H9 (cell line): ENCODE data around the gene GLDC. TPM values are rescaled to one million over a fixed set of nuclear protein-coding genes. Genes with fewer than 3 reads are reported as not detected.

ENCODE experiments used
- DNase-seq: peaks from one replicate; pipeline ENCODE4 v3.0.0-alpha.2; 2017
- H2AFZ ChIP-seq: one replicate; pipeline ENCODE4 v1.6.1; 2013; ENCODE audit warnings: mild to moderate bottlenecking, low read length, control low read depth, moderate library complexity
- H2AK5ac ChIP-seq: 2 replicates; pipeline ENCODE4 v1.6.1; 2013; ENCODE audit warnings: low read length, control low read depth, mixed read lengths; ENCODE audit not compliant: insufficient read length
- H2BK120ac ChIP-seq: one replicate; pipeline ENCODE4 v1.6.1; 2013; ENCODE audit warnings: low read depth, mild to moderate bottlenecking, low read length, control low read depth, inconsistent platforms; ENCODE audit not compliant: poor library complexity, severe bottlenecking
- H2BK12ac ChIP-seq: 2 replicates; pipeline ENCODE4 v1.6.1; 2013; ENCODE audit warnings: low read length, control low read depth, mixed read lengths, low read depth; ENCODE audit not compliant: insufficient read length
- H2BK15ac ChIP-seq: 2 replicates; pipeline ENCODE4 v1.6.1; 2013; ENCODE audit warnings: low read depth, low read length, control low read depth
- H2BK20ac ChIP-seq: one replicate; pipeline ENCODE4 v1.6.1; 2013; ENCODE audit warnings: low read depth, mild to moderate bottlenecking, low read length, control low read depth, inconsistent platforms; ENCODE audit not compliant: poor library complexity, severe bottlenecking
- H2BK5ac ChIP-seq: 2 replicates; pipeline ENCODE4 v1.6.1; 2013; ENCODE audit warnings: low read length, control low read depth, mixed read lengths; ENCODE audit not compliant: insufficient read length
- H3K14ac ChIP-seq: 2 replicates; pipeline ENCODE4 v1.6.1; 2013; ENCODE audit warnings: low read length, control low read depth; ENCODE audit not compliant: insufficient read depth
- H3K18ac ChIP-seq: 2 replicates; pipeline ENCODE4 v1.6.1; 2013; ENCODE audit warnings: low read depth, mild to moderate bottlenecking, mixed read lengths, low read length, control low read depth; ENCODE audit not compliant: insufficient read length
- H3K23ac ChIP-seq: 2 replicates; pipeline ENCODE4 v1.6.1; 2013; ENCODE audit warnings: low read length, control low read depth, mixed read lengths, low read depth; ENCODE audit not compliant: insufficient read length
- H3K23me2 ChIP-seq: 2 replicates; pipeline ENCODE4 v1.6.1; 2013; ENCODE audit warnings: low read depth, mild to moderate bottlenecking, mixed read lengths, low read length, control low read depth; ENCODE audit not compliant: insufficient read length, poor library complexity, severe bottlenecking
- H3K27ac ChIP-seq: 2 replicates; pipeline ENCODE4 v1.5.1; 2013; ENCODE audit warnings: low read length, control low read depth, mixed read lengths, low read depth; ENCODE audit not compliant: insufficient read length
- H3K27me3 ChIP-seq: 2 replicates; pipeline ENCODE4 v1.6.1; 2013; ENCODE audit warnings: low read length, control low read depth, inconsistent platforms; ENCODE audit not compliant: insufficient read depth
- H3K4ac ChIP-seq: 2 replicates; pipeline ENCODE4 v1.6.1; 2013; ENCODE audit warnings: low read depth, mild to moderate bottlenecking, control low read depth, inconsistent platforms, low read length, moderate library complexity
- H3K4me1 ChIP-seq: 2 replicates; pipeline ENCODE4 v1.6.1; 2013; ENCODE audit warnings: low read length, control low read depth, inconsistent platforms; ENCODE audit not compliant: insufficient read depth
- H3K4me2 ChIP-seq: 2 replicates; pipeline ENCODE4 v1.6.1; 2013; ENCODE audit warnings: low read length, control low read depth, mixed read lengths; ENCODE audit not compliant: insufficient read length, insufficient read depth
- H3K56ac ChIP-seq: 2 replicates; pipeline ENCODE4 v1.6.1; 2013; ENCODE audit warnings: low read depth, mild to moderate bottlenecking, mixed read lengths, low read length, control low read depth; ENCODE audit not compliant: insufficient read length
- H3K79me1 ChIP-seq: 2 replicates; pipeline ENCODE4 v1.6.1; 2013; ENCODE audit warnings: low read depth, mild to moderate bottlenecking, moderate library complexity, low read length, control low read depth, inconsistent platforms; ENCODE audit not compliant: insufficient read depth, poor library complexity, severe bottlenecking
- H3K79me2 ChIP-seq: 2 replicates; pipeline ENCODE4 v1.6.1; 2013; ENCODE audit warnings: low read length, control low read depth, inconsistent platforms; ENCODE audit not compliant: insufficient read depth
- H3K9ac ChIP-seq: 2 replicates; pipeline ENCODE4 v1.6.1; 2013; ENCODE audit warnings: low read length, control low read depth, mixed read lengths; ENCODE audit not compliant: insufficient read length; ENCODE audit errors: extremely low read depth
- H3K9me3 ChIP-seq: one replicate; pipeline ENCODE4 v1.6.1; 2013; ENCODE audit warnings: low read depth, low read length, inconsistent platforms; ENCODE audit not compliant: control insufficient read depth
- H3T11ph ChIP-seq: one replicate; pipeline ENCODE4 v1.6.1; 2013; ENCODE audit warnings: mild to moderate bottlenecking, low read length, control low read depth, inconsistent platforms
- H4K20me1 ChIP-seq: one replicate; pipeline ENCODE4 v1.6.1; 2013; ENCODE audit not compliant: control insufficient read depth, insufficient read length, insufficient read depth
- H4K5ac ChIP-seq: 2 replicates; pipeline ENCODE4 v1.6.1; 2013; ENCODE audit warnings: low read depth, mild to moderate bottlenecking, mixed read lengths, low read length, control low read depth; ENCODE audit not compliant: insufficient read length
- H4K8ac ChIP-seq: replicated peaks from 2 replicates; pipeline ENCODE4 v1.6.1; 2013; ENCODE audit warnings: low read length, control low read depth, mixed read lengths, low read depth; ENCODE audit not compliant: insufficient read length
- H4K91ac ChIP-seq: 2 replicates; pipeline ENCODE4 v1.6.1; 2013; ENCODE audit warnings: low read depth, mild to moderate bottlenecking, moderate library complexity, mixed read lengths, low read length, control low read depth; ENCODE audit not compliant: insufficient read length
- H3K27ac Mint-ChIP-seq, 3 experiments: 2 replicates in 2 of 3; 3 replicates in 1 of 3; pipeline ENCODE4 v1.8.0; 2020 to 2021; ENCODE audit warnings: mixed read lengths in 3 of 3, mild to moderate bottlenecking in 1 of 3, moderate library complexity in 1 of 3
- H3K27me3 Mint-ChIP-seq: 2 replicates; pipeline ENCODE4 v1.8.0; 2021; ENCODE audit warnings: low read depth, mild to moderate bottlenecking, moderate library complexity, mixed read lengths
- H3K36me3 Mint-ChIP-seq, 3 experiments: 2 replicates in 2 of 3; 3 replicates in 1 of 3; pipeline ENCODE4 v1.8.0; 2020 to 2021; ENCODE audit warnings: low read depth in 3 of 3, mixed read lengths in 3 of 3; ENCODE audit not compliant: insufficient read depth in 1 of 3
- H3K4me1 Mint-ChIP-seq, 2 experiments: 2 replicates each; pipeline ENCODE4 v1.8.0; 2020; ENCODE audit warnings: mixed read lengths in 2 of 2
- H3K4me3 Mint-ChIP-seq, 2 experiments: 2 replicates in 1 of 2; 3 replicates in 1 of 2; pipeline ENCODE4 v1.8.0; 2020 to 2021; ENCODE audit warnings: mild to moderate bottlenecking in 2 of 2, mixed read lengths in 2 of 2, moderate library complexity in 1 of 2
- H3K9me3 Mint-ChIP-seq, 2 experiments: 2 replicates in 1 of 2; 3 replicates in 1 of 2; pipeline ENCODE4 v1.8.0; 2020; ENCODE audit warnings: mild to moderate bottlenecking in 2 of 2, mixed read lengths in 2 of 2, moderate library complexity in 1 of 2
- WGBS: extraction: QIAGEN DNeasy Blood & Tissue Kit; methylation state at CpG from one replicate; pipeline ENCODE4 v1.1.7; 2013; ENCODE audit warnings: missing lambda C conversion rate, low lambda C conversion rate, mixed read lengths; ENCODE audit not compliant: insufficient read length; ENCODE audit errors: extremely low coverage; 5-methylcytosine and 5-hydroxymethylcytosine counted together
- total RNA-seq: library from RNA; stranded (reverse); gene quantifications from 2 replicates; pipeline ENCODE4 v1.2.1, GENCODE V29; 2021
- TF ChIP-seq, protein P1 (sequence below): fragments of 200-600 bp; sonication (generic); conservative IDR thresholded peaks from 3 replicates; pipeline ENCODE4 v1.8.0; 2021; ENCODE audit warnings: antibody characterized with exemption, mild to moderate bottlenecking

GLDC gene
- total RNA-seq, 1 experiment from 2014 or later, result 74.4 TPM

DNA sequence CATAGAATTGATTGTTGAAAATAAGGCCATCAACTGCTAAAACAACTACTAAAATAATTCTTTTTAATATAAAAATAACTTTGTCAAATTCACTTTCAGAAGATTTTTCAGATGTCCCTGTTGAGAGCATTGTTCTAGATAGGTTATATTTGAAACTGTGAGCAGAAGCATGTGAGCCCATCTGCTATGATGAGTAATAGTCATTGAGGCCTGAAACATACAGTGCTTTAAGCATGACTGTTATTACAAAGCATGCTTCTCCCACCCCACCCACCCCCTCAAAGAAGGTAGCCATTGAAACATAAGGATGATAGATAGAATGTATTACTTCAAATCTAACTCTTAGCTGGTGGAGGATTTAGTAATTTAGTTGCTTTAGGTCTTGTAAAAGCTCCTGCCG lies 146.5 kb downstream of the GLDC start:
- Histone ChIP-seq H4K91ac (no peak overlapping the region), H3K14ac (no peak overlapping the region), H3K23me2 (no peaks in the 10 kb centered on the region), H3K27ac (no peak overlapping the region), H3K23ac (no peak overlapping the region), H3K79me2 (no peaks in the 10 kb centered on the region; the same call in 1 of the 2 replicates), H2BK15ac (no peak overlapping the region), H2AK5ac (no peak overlapping the region), H3K27me3 (no peaks in the 10 kb centered on the region), H3K4me2 (no peak overlapping the region), H2BK20ac (no peak overlapping the region), H3K79me1 (no peaks in the 10 kb centered on the region), H4K20me1 (no peaks in the 10 kb centered on the region), H3K9ac (no peak overlapping the region), H3K4ac (no peak overlapping the region), H2BK12ac (no peak overlapping the region), H2BK120ac (no peak overlapping the region), H3T11ph (no peak overlapping the region), H2BK5ac (no peak overlapping the region), H4K8ac (no peak overlapping the region), H4K5ac (no peak overlapping the region), H3K9me3 (no peaks in the 10 kb centered on the region), H2AFZ (no peak overlapping the region), H3K4me1 (no peaks in the 10 kb centered on the region), H3K56ac (no peak overlapping the region), H3K18ac (no peak overlapping the region)
- no peaks in the 10 kb centered on the region for H3K9me3 Mint-ChIP-seq
- H3K36me3 Mint-ChIP-seq, result peaks cover 10 to 59% (median 50%) of the 10 kb centered on the region in 3 experiments; a peak in 6 of 7 replicates
- no peak overlapping the region for H3K4me3 Mint-ChIP-seq
- H3K27ac Mint-ChIP-seq, result 0 out of 7 replicates have a peak overlapping the region, but pooled peaks of 1 of the 3 experiments have one; percentile 45
- H3K27me3 Mint-ChIP-seq, result no peaks in the 10 kb centered on the region
- no peaks in the 10 kb centered on the region for H3K4me1 Mint-ChIP-seq
- no CpG with 5 or more reads among the region's 1 CpG for WGBS
- TF ChIP-seq, protein P1, sequence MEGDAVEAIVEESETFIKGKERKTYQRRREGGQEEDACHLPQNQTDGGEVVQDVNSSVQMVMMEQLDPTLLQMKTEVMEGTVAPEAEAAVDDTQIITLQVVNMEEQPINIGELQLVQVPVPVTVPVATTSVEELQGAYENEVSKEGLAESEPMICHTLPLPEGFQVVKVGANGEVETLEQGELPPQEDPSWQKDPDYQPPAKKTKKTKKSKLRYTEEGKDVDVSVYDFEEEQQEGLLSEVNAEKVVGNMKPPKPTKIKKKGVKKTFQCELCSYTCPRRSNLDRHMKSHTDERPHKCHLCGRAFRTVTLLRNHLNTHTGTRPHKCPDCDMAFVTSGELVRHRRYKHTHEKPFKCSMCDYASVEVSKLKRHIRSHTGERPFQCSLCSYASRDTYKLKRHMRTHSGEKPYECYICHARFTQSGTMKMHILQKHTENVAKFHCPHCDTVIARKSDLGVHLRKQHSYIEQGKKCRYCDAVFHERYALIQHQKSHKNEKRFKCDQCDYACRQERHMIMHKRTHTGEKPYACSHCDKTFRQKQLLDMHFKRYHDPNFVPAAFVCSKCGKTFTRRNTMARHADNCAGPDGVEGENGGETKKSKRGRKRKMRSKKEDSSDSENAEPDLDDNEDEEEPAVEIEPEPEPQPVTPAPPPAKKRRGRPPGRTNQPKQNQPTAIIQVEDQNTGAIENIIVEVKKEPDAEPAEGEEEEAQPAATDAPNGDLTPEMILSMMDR, result no peak
- no peak for DNase-seq
